ENCODE results near the gene MEGF11.

Gene MEGF11

GRCh38 chr15:66193066-66193465 is 60.5 kb downstream of the MEGF11 start:
- Histone ChIP-seq H3K4me1 (ENCODE audit: insufficient read depth, low read length, poor library complexity, severe bottlenecking) (no peaks in the 10 kb centered on the region), H3K27me3 (ENCODE audit: insufficient read depth, low read length, poor library complexity, severe bottlenecking) (no peaks in the 10 kb centered on the region), H3F3A (ENCODE audit: low read depth) (no peaks in the 10 kb centered on the region), H3K4me2 (ENCODE audit: low read depth, low read length, poor library complexity, severe bottlenecking) (no peak overlapping the region), H3K9me3 (ENCODE audit: insufficient read depth, low read depth, low read length) (no peaks in the 10 kb centered on the region), H4K20me1 (ENCODE audit: insufficient read depth, low read length, poor library complexity, severe bottlenecking) (no peaks in the 10 kb centered on the region), H3K36me3 (ENCODE audit: insufficient read depth, low read length) (no peaks in the 10 kb centered on the region), H3K9me2 (replicated peaks; ENCODE audit: low read depth, low read length) (no peaks in the 10 kb centered on the region), H2AFZ (ENCODE audit: low read length) (no peak overlapping the region), H3K79me2 (ENCODE audit: insufficient read depth, low read length) (no peaks in the 10 kb centered on the region), H3K9ac (ENCODE audit: low read depth, low read length, poor library complexity, severe bottlenecking) (no peak overlapping the region), H3K4me3 (ENCODE audit: low read length, poor library complexity, severe bottlenecking) (no peak overlapping the region)
- TF ChIP-seq CTCF (conservative IDR thresholded peaks at IDR 0.05; ENCODE audit: low read length) (no peak), EZH2phosphoT487 (IDR thresholded peaks at IDR 0.05; ENCODE audit: borderline replicate concordance) (no peak)

DNA sequence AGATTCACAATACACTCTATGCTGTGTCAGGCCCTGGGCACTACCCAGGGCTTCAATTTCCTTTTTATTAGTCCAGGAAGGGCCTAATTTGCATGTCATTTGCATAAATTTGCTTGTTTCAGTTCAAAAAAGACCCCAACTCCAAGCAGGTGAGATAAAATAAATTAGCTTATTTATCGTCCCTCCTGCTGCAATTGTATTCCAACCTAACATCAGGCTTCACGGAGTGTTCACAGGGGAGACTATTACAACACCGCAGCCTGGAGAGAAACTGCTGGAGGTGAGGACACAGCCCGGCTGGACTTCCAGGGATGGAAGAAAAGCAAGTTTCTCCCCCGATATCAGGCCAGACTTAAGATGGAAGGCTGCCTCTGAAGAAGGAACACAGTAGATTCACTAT is 62.8 kb downstream of the MEGF11 start:
- no peak overlapping the region for H3K4me2 ChIP-seq (ENCODE audit: low read depth, low read length, poor library complexity, severe bottlenecking)
- H2AFZ ChIP-seq (ENCODE audit: low read length) = no peak overlapping the region
- H3K4me1 ChIP-seq (ENCODE audit: insufficient read depth, low read length, poor library complexity, severe bottlenecking) = no peaks in the 10 kb centered on the region
- H3K79me2 ChIP-seq (ENCODE audit: insufficient read depth, low read length) = no peaks in the 10 kb centered on the region
- H3K27me3 ChIP-seq (ENCODE audit: insufficient read depth, low read length, poor library complexity, severe bottlenecking) = no peaks in the 10 kb centered on the region
- TF ChIP-seq EZH2phosphoT487 (IDR thresholded peaks at IDR 0.05; ENCODE audit: borderline replicate concordance) = no peak
- no peak for TF ChIP-seq CTCF (conservative IDR thresholded peaks at IDR 0.05; ENCODE audit: low read length)
- no peaks in the 10 kb centered on the region for H3K36me3 ChIP-seq (ENCODE audit: insufficient read depth, low read length)
- no peaks in the 10 kb centered on the region for H3K9me2 ChIP-seq (replicated peaks; ENCODE audit: low read depth, low read length)
- H3F3A ChIP-seq (ENCODE audit: low read depth) = no peaks in the 10 kb centered on the region
- H3K9ac ChIP-seq (ENCODE audit: low read depth, low read length, poor library complexity, severe bottlenecking) = no peak overlapping the region
- no peaks in the 10 kb centered on the region for H3K9me3 ChIP-seq (ENCODE audit: insufficient read depth, low read depth, low read length)
- H3K4me3 ChIP-seq (ENCODE audit: low read length, poor library complexity, severe bottlenecking) = no peak overlapping the region
- H4K20me1 ChIP-seq (ENCODE audit: insufficient read depth, low read length, poor library complexity, severe bottlenecking) = no peaks in the 10 kb centered on the region

DNA sequence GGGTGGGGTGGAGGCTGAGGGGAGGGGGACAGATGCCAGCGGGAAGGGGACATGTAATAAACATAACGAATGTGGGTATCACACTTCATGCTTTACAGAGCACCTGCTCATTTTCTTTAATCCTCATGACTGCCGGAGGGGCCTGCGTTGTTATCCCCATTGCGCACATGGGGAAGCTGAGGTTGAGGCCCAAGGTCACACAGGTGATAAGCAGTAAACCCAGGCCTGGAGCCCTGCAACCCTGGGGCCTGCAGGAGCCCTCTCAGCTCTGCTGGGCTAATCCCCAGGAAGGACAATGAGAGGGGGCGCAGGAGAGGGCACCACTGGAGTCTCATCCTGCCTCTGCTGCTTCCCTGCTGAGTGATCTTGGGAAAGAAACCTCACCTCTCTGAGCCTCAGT is 64.3 kb downstream of the MEGF11 start:
- no peak for TF ChIP-seq CTCF (conservative IDR thresholded peaks at IDR 0.05; ENCODE audit: low read length)
- no peak for TF ChIP-seq EZH2phosphoT487 (IDR thresholded peaks at IDR 0.05; ENCODE audit: borderline replicate concordance)
- H3K4me2 ChIP-seq (ENCODE audit: low read depth, low read length, poor library complexity, severe bottlenecking) = no peak overlapping the region
- no peaks in the 10 kb centered on the region for H3K79me2 ChIP-seq (ENCODE audit: insufficient read depth, low read length)
- no peaks in the 10 kb centered on the region for H3K9me3 ChIP-seq (ENCODE audit: insufficient read depth, low read depth, low read length)
- no peak overlapping the region for H3K4me3 ChIP-seq (ENCODE audit: low read length, poor library complexity, severe bottlenecking)
- no peaks in the 10 kb centered on the region for H3K4me1 ChIP-seq (ENCODE audit: insufficient read depth, low read length, poor library complexity, severe bottlenecking)
- H3K36me3 ChIP-seq (ENCODE audit: insufficient read depth, low read length) = no peaks in the 10 kb centered on the region
- no peaks in the 10 kb centered on the region for H4K20me1 ChIP-seq (ENCODE audit: insufficient read depth, low read length, poor library complexity, severe bottlenecking)
- H2AFZ ChIP-seq (ENCODE audit: low read length) = no peak overlapping the region
- H3F3A ChIP-seq (ENCODE audit: low read depth) = no peaks in the 10 kb centered on the region
- no peaks in the 10 kb centered on the region for H3K9me2 ChIP-seq (replicated peaks; ENCODE audit: low read depth, low read length)
- no peaks in the 10 kb centered on the region for H3K27me3 ChIP-seq (ENCODE audit: insufficient read depth, low read length, poor library complexity, severe bottlenecking)
- H3K9ac ChIP-seq (ENCODE audit: low read depth, low read length, poor library complexity, severe bottlenecking) = no peak overlapping the region
